ENCODE data around the gene HTT.

HTT gene

DNA sequence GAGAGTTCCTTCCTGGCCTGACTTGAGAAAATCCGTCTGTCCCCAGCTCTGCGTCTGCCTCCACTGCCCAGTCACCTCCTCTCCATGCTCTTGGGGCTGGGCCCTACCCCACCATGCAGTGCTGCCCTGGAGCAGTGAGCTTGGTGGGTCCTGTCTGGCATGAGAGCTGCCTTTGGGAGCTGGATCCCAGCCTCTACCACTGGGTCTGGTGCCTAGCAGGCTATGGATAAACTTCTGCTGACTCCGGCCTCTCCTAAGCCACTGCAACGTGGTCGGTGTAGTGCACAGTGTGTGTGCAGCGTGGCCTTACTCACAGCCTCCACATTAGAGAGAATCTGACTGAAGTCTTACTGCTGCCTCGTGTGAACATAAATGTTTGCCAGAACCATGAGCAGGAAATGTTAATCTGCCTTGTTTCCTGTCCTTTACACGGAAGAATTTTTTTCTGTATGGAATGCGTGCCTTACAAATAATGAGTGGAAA, 47.6 kb downstream of the HTT start:
- no peaks in the 10 kb centered on the region for H4K20me1 ChIP-seq (ENCODE audit: control insufficient read depth, insufficient read depth, low read depth, low read length)
- no peak overlapping the region for H3K4me3 ChIP-seq (ENCODE audit: low read length)
- peaks cover 3% of the 10 kb centered on the region; the same call in 1 of the 2 replicates for H3F3A ChIP-seq (ENCODE audit: control insufficient read depth, insufficient read depth)
- no peaks in the 10 kb centered on the region for H3K9me2 ChIP-seq (replicated peaks; ENCODE audit: control insufficient read depth, low read length)
- TF ChIP-seq CTCF (IDR thresholded peaks at IDR 0.05; ENCODE audit: low read depth, low read length, poor library complexity, severe bottlenecking): no peak
- TF ChIP-seq EZH2phosphoT487 (IDR thresholded peaks at IDR 0.05; ENCODE audit: borderline replicate concordance, low read length): no peak
- H3K4me2 ChIP-seq (ENCODE audit: low read length): no peak overlapping the region
- H3K36me3 ChIP-seq (ENCODE audit: control insufficient read depth, low read length): peaks cover 84% of the 10 kb centered on the region
- H3K4me1 ChIP-seq (ENCODE audit: control insufficient read depth, low read length): no peaks in the 10 kb centered on the region
- H3K27ac ChIP-seq (ENCODE audit: low read depth, low read length): no peak overlapping the region
- H3K79me2 ChIP-seq (ENCODE audit: control insufficient read depth, low read length): no peaks in the 10 kb centered on the region
- H3K27me3 ChIP-seq (ENCODE audit: control insufficient read depth, low read length): no peaks in the 10 kb centered on the region
- H3K9me3 ChIP-seq (ENCODE audit: control insufficient read depth, insufficient read depth, low read length): no peaks in the 10 kb centered on the region

GRCh38 chr4:3123181-3123671, 48.7 kb downstream of the HTT start:
- no peaks in the 10 kb centered on the region for H3K4me1 ChIP-seq (ENCODE audit: control insufficient read depth, low read length)
- H3K27me3 ChIP-seq (ENCODE audit: control insufficient read depth, low read length): no peaks in the 10 kb centered on the region
- 0 out of 2 replicates have a peak, but pooled peaks cover 3% of the 10 kb centered on the region for H3F3A ChIP-seq (ENCODE audit: control insufficient read depth, insufficient read depth)
- H3K4me2 ChIP-seq (ENCODE audit: low read length): no peak overlapping the region
- no peak overlapping the region for H3K27ac ChIP-seq (ENCODE audit: low read depth, low read length)
- H4K20me1 ChIP-seq (ENCODE audit: control insufficient read depth, insufficient read depth, low read depth, low read length): no peaks in the 10 kb centered on the region
- H3K9me3 ChIP-seq (ENCODE audit: control insufficient read depth, insufficient read depth, low read length): no peaks in the 10 kb centered on the region
- TF ChIP-seq CTCF (IDR thresholded peaks at IDR 0.05; ENCODE audit: low read depth, low read length, poor library complexity, severe bottlenecking) (no peak), EZH2phosphoT487 (IDR thresholded peaks at IDR 0.05; ENCODE audit: borderline replicate concordance, low read length) (no peak)
- no peaks in the 10 kb centered on the region for H3K9me2 ChIP-seq (replicated peaks; ENCODE audit: control insufficient read depth, low read length)
- H3K79me2 ChIP-seq (ENCODE audit: control insufficient read depth, low read length): no peaks in the 10 kb centered on the region
- peaks cover 83% of the 10 kb centered on the region for H3K36me3 ChIP-seq (ENCODE audit: control insufficient read depth, low read length)
- H3K4me3 ChIP-seq (ENCODE audit: low read length): no peak overlapping the region

GRCh38 chr4:3124070-3124767, 49.7 kb downstream of the HTT start:
- no peaks in the 10 kb centered on the region for H3K79me2 ChIP-seq (ENCODE audit: control insufficient read depth, low read length)
- H3F3A ChIP-seq (ENCODE audit: control insufficient read depth, insufficient read depth): 0 out of 2 replicates have a peak, but pooled peaks cover 3% of the 10 kb centered on the region
- no peaks in the 10 kb centered on the region for H4K20me1 ChIP-seq (ENCODE audit: control insufficient read depth, insufficient read depth, low read depth, low read length)
- no peak overlapping the region for H3K4me2 ChIP-seq (ENCODE audit: low read length)
- H3K27me3 ChIP-seq (ENCODE audit: control insufficient read depth, low read length): no peaks in the 10 kb centered on the region
- peaks cover 83% of the 10 kb centered on the region for H3K36me3 ChIP-seq (ENCODE audit: control insufficient read depth, low read length)
- no peak overlapping the region for H3K27ac ChIP-seq (ENCODE audit: low read depth, low read length)
- H3K9me2 ChIP-seq (replicated peaks; ENCODE audit: control insufficient read depth, low read length): no peaks in the 10 kb centered on the region
- TF ChIP-seq EZH2phosphoT487 (IDR thresholded peaks at IDR 0.05; ENCODE audit: borderline replicate concordance, low read length) (no peak), CTCF (IDR thresholded peaks at IDR 0.05; ENCODE audit: low read depth, low read length, poor library complexity, severe bottlenecking) (no peak)
- H3K4me1 ChIP-seq (ENCODE audit: control insufficient read depth, low read length): no peaks in the 10 kb centered on the region
- no peaks in the 10 kb centered on the region for H3K9me3 ChIP-seq (ENCODE audit: control insufficient read depth, insufficient read depth, low read length)
- no peak overlapping the region for H3K4me3 ChIP-seq (ENCODE audit: low read length)
